Fibroblast of skin of right quadriceps (primary cell): ENCODE data around the gene OR6S1.

Source experiments
- DNase-seq: peaks from one replicate; pipeline ENCODE4 v3.0.0-alpha.2; 2013

Gene OR6S1, protein sequence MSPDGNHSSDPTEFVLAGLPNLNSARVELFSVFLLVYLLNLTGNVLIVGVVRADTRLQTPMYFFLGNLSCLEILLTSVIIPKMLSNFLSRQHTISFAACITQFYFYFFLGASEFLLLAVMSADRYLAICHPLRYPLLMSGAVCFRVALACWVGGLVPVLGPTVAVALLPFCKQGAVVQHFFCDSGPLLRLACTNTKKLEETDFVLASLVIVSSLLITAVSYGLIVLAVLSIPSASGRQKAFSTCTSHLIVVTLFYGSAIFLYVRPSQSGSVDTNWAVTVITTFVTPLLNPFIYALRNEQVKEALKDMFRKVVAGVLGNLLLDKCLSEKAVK

DNA sequence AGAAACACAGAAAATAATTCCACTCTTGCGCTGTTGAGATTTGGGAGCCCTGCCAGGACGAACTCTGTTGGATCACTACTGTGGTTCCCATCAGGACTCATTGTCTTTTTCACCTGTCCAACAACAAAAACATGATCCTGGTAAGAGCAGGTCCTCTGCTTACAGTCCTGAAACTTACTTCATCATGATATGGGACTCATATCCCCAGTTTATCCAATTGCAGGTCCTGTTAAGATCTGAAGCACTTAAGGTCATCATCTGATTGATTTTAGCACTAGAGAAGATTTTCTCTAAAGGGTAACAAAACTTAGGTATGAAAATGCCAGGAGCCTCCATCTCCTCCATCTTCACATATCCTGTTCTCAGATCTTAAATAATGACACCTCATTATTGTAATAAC is at the start of gene OR6S1:
TSS of gene OR6S1 (minus strand) at position 101 of the 400 bp plus-strand sequence. CDS start at position 101, 0 bp downstream.
- DNase-seq: no peak

DNA sequence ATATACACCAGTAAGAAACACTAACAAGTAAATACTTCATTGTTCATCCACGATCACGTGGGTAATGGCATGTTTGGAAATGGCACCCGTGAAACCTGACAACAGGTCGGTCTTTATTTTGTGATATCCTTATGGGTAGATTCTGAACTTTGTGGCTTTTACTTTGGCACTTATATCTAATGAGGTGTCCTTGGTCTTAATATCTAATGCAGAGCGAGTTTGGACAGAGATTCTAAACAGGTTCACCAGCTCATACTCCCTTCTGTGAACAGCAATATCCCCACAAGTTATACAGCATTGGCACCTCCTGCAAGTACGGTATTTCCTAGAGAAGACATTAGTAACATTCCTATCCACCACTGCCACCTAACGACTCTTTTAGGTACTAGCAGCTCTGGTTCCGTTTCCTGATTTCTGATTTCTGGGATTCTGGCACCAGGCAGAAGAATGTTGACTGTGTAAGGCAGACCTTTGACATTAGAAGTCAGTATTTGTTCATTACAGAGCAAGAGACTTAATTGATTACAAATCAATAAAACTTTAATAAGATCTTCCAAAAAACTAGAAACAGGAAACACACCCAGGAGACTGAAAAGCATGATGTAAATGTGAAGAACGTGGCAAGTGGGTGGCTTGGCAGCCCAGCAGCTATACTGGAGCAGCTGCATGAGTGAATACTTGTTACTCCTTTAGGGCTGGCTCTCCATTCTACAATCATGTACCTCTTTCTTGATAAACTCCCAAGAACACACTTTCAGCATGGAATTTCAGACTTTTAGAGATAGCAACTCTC is 49.6 kb upstream of the OR6S1 start:
- peak; percentile 59 for DNase-seq

DNA sequence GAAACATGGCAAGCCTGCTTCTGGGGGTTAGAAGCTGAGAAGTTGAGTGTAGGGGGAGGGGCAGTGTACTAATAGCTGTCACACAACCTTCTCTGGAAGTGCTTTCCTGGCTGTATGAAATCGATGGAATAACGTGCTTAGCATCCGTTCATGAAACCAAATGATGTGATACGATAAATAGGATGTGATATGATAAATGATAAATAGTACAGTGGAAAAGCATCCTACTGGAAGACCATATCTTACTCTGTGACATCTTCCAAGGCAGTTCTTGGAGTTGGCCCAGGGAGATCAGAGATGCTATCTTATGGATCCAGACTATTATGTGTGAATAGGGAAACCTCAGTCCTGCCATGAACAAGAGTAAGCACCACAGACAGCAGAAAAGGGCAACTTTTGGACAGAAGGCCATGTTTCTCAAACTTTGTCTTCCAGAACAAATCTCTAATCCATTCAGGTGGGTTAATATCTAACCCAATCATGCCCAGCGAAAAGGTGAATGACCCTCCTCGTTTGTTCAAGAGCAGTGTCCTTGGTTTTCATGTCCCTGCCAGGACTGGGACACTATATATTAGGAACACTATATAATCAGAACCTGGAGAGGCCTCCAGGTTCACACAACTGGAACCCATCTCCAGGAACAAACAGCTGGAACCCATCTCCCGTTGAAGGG is 46.8 kb upstream of the OR6S1 start, which contains the start of gene ANG:
TSS of gene ANG (plus strand) at position 598 of the 673 bp plus-strand sequence. CDS start 4,801 bp downstream, outside the sequence.
- no peak for DNase-seq

DNA sequence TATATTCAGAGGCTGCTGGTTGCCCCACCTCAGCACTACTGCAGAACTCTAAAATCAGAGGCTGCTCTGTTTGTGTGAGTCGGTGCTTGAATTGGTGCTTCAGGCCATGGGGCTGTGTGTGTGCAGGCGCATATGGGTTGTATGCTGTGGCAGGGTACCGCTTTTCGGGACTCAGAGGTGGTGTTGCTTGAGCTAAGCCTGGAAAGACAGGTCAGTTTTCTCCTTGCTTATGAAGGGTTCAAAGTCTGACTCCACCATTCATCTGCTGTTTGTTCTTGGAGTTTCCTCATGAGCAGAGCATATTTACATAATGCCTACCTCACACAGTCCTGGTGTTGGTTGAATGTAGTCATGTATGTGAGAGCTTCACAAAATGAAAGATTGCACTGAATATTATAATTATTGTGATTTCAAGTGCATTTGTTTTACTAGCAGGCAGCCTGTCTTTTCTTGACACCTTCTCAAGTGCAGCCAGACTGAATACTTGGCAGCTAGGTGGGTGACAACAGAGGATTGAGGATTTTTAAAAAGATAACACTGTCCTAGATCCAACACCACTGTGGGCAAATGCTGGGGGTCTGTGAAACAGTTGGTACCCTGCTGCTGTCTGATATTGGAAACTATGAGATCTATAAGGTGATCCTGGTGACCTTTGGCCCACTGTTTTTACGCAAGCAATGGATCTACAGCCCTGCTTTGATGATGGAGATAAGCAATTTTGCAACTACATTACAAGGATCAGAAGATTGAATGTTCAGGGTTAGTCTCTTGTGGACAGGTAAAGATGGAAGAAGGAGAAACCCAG is 46.1 kb upstream of the OR6S1 start:
- no peak for DNase-seq

DNA sequence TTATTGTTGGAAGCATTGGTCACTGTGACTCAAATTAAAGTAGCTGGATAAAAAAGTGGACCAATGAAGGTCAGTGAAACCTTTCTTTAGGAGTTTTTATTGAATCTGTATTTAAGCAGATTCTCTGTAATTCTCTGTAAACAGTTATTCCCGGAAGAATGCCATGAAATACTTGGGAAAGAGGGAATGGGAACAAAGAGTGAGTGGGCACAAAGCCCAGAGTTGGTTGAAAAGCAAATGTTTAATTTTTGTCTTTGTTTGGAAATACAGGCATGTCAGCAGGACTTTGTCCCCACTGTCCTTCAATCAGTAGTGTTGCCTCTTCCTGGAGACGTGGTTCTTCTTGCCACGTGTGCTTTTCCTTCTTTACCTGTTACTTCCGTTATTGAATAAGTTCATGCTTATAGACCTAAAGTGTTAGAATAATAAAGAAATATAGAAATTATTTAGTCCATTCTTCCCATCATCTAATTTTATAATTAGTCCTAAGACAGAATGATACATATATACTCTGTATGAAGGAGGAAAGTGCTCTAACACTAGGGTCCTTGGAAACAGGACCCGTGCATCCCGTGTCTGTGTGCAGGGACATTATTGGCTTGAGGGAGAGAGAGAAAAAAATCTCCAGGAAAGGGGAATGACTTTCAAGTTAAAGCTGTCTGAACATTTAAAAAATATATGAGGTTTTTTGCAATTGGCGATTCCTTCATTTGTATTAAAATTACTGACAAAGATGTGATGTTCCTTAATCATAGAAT is 45.1 kb upstream of the OR6S1 start:
- no peak for DNase-seq

DNA sequence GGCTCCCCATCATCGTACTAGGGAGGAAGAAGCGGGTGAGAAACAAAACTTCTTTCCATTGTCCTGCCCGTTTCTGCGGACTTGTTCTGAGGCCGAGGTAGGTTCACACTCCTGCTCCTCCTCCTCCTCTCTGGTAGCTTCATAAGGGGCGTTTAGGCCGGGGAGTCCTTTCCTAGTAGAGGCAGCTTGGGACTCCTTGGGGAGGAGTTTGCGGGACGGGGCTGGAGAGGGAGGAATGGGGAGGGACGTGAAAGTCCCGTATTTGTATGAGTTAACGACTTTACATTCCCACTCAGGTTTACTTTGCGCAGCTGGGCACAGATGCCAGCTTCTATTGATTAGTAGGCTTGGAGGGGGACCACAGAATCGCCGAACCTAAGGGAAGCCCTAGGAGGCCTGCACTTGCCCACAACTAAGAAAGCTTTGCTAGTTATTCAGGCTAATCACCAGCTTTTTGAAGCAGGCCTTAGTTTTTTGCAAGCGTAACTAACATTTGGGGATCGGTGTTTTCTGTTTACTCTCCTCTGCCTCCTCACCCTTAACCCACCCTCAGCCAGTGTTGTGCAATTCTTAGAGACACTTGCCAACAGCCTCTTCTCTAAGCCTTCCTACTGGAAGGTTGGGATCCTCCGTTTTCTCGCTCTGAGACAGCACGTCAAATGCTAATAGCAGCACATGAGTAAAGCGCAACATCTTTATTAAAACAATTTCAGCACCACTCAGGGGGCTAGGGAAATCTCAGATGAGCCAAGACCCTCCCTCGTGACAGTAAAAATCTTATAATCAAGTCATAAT is 43.4 kb upstream of the OR6S1 start:
- DNase-seq: peak; percentile 58

DNA sequence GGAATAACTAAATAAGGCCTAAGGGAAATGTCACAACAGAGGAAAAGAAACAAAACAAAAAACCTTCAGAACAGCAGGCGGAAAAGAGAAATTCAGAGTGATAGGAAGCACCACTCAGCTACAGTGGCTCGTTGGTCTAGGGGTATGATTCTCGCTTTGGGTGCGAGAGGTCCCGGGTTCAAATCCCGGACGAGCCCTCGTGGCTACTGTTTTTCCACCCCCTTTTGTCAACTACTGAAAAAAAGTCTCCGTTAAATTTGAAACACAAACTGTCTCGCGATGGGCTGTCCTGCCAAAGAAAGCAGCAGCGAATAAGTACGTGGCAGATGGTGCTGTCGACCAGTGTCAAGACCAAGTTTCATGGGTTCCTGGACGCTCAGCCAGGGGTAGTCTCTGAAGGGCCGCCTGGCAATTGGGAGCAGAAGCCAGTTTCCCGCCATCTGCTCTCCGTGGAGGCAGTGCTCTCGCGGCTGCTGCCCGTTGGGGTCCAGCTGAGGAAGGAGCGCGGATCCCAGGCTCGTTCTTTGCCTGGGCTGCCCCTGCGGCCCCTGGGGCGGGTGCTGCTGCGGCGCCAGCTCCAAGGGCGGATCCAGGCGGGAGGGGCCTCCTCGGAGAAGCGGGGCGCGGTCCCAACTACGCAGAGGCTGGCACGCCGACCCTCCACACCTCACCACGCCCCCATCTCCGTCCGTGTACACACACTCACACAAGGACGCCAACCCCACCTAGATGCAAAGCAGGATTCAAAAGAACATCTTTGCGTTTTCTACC is 42.6 kb upstream of the OR6S1 start, which contains the start of gene RNASE4:
TSS of gene RNASE4 (plus strand) at position 670 of the 771 bp plus-strand sequence. CDS start 14,812 bp downstream, outside the sequence.
- peak; percentile 93 for DNase-seq

DNA sequence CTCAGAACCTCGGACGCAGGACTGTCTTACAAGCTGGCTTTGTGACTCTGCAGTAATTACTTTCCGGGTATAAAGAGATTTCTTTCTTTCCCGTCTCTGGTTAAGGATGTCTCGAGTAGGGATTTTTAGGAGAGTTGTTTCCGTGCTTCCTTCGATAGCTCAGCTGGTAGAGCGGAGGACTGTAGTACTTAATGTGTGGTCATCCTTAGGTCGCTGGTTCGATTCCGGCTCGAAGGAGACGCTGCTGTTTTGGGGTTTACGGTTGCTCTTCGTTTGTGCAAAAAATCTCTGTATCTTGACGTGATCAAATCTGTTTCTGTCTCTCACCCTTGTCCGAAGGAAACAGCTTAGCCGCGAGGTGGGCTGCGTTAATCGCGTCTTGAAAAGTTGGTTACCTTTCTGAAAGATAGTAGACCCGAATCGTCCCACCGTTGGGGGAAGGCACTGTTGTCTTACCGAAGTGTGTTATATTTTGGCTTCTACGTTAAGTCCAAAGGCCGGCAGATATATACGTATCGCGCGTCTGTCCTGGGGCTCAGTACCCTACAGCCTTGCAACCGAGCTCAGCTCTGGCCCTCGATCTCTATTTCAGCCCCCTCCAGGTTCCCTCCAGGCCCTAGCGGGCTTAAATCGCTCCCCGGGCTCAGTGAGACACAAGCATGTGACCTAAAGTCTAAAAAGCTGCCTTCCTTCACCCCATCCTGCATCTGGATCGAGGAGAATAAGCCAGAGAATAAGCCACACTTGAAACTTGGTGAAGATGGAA is 41.8 kb upstream of the OR6S1 start:
- peak; percentile 94 for DNase-seq

DNA sequence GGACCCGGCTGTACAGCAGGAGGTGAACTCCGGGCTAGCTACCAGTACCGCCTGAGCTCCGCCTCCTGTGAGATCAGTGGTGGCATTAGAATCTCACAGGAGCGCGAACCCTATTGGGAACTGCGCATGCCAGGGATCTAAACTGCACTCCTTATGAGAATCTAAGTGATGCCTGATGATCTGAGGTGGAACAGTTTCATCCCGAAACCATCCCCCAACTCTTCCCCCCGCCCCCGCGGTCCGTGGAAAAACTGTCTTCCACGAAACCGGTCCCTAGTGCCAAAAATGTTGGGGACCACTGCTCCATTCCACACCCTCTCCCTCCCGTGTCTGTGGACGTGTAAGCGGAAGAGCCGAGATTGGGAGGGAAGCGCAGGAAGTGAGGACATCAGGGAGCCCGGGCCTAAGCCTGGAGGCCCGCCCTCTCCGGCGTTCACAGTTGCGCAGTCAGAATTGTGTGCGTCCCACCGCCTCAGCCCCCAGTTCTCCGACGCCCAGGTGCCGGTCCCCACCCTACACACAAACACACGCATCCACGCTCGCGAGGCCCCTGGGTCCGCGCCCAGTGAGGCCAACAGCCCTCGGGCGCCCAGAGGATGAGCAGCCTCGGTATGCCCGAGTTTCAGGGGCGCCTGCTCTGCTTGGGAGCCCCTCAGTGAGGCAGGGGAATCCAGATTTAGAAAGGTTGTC is 41.1 kb upstream of the OR6S1 start:
- peak; percentile 93 for DNase-seq

DNA sequence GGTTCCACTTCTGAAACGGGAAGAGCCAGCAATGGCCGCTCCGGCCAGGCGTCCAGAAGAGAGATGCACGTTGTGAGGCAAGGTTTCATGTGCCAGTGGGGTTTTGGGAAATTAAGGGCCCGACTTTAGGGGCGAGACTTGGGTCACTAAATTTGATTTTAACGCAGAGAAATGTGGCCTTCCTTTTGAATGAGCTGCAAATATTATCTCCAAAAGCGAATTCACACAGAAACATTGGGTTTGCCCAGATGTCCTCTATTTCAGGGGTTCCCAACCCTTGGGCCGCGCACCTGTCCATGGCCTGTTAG is 40.6 kb upstream of the OR6S1 start:
- DNase-seq: no peak

DNA sequence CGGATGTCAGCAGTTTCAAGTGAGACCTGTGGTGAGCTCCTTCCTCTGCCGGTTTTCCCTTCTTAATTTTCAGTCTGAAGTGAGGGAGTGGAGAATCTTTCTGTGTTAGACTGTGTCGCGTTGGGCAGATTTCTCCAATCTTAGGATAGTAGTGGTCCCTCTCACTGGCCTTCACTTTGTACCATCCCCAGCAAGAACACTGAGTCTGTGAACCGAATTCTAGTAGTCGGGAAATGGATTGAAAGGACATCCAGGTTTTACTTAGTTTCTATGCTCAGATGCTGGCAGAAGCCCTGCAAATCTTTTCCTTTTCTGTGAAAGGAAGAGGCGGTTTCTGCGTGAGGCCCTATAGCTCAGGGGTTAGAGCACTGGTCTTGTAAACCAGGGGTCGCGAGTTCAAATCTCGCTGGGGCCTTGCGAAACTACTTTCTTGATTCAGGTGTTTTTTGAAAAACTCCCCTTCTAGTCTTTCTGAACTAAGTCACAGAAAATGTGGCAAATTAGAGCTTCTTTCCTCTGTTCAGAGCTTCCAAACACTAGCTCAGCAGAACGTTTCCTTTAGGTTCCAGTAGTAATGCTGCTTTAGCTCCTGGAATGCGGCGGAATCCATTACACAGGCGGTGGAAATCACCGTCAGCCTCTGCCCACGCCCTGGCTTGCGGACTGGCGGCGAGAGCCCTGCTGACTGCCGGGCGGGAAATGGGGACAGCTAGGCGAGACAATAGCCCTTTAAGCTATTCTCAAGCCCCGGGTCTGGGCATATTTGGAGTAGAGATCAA is 40.0 kb upstream of the OR6S1 start:
- peak; percentile 92 for DNase-seq

DNA sequence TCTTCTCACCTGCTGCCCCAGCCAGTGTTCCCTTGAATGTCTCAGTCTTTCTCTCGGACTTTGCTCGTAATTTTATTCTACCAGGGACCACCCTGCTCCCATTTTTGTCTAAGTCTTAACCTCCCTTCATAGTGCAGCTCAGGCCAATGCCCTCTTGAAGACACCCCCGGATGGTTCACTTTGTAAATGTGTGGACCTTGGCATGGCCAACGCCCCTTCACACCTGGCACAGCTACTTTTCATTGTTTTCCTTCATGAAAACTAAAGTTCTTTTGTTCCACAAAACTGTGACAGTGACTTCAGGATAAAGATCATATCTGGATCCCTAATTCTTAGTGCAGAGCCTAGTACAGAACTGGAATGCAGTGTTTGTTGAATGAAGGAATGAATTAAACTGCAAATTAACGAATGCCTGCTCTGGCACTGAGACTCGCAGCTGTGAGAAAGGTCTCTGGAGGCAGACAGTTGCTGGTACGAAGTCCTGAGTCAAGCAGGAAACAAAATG is 39.4 kb upstream of the OR6S1 start:
- no peak for DNase-seq

DNA sequence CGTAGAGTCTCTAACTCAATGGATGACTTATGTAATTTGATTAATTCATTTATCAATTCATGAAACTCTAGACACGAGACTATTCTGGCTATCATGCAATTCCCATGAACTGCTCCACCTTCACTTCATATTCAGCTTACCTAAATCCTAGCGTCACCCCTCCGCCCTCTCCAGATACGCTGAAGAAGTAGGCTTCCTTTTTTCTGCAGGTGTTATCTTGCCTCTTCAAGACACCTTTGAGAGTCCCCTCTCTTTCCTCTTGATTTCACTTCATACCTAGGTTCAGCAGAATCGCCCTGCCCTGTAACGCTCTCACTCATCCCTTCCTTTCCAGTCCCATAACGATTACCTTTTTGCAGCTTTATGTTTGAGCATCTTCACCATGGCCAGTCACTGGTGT is 38.9 kb upstream of the OR6S1 start:
- DNase-seq: no peak

DNA sequence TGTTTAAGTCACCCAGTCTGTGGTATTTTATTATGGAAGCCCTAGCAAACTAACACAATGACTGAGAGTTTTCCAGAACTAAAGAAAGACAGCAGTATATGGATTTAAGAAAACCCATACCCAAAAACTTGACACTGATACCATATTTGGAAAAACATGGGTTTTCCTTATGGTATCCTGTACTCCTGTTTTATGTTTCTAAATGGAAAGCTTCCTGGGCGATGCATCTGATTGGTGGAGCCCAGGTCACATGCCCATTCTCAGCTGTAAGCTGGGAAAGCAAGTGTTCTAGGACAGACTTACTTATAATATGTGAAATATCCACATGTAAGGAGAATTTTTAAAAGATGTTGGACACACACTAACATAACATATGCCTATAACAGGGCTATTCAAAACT is 38.4 kb upstream of the OR6S1 start:
- DNase-seq: peak; percentile 45

DNA sequence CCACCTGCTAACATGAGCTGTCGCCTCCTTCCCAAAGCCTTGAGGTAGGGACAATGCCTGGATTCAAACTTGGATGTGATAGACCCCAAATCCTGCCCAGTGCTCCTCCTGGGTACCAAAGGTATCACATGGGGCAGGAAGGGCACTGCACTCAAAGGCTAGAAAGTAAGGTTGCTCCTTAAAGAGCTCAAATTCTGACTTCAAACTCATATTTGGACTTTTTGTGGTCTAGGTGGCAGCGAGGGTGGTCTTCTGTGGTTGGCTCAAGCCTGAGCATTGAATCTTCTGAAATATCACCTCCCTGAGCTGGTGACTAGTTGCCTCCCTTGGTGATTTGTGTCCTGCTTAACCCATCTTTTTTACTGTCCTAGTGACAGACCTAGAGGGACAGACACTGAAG is 34.6 kb upstream of the OR6S1 start:
- no peak for DNase-seq

DNA sequence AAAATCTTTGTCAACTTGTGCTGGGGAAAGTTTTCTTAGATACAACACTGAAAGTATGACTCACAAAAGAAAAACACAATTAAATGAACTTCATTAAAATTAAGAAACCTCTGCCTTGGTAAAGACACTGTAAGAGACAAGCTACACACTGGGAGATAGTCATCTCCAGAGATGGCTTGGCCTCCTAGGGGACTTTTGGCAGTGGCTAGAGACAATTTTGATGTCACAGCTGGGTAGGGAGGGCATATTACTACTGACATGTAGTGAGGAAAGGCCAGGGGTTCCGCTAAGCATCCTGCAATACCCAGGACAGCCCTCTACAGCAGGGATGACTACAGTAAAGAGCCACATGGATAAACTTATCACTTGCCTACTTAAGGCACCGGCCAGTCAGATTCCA is 34.2 kb upstream of the OR6S1 start:
- DNase-seq: no peak

DNA sequence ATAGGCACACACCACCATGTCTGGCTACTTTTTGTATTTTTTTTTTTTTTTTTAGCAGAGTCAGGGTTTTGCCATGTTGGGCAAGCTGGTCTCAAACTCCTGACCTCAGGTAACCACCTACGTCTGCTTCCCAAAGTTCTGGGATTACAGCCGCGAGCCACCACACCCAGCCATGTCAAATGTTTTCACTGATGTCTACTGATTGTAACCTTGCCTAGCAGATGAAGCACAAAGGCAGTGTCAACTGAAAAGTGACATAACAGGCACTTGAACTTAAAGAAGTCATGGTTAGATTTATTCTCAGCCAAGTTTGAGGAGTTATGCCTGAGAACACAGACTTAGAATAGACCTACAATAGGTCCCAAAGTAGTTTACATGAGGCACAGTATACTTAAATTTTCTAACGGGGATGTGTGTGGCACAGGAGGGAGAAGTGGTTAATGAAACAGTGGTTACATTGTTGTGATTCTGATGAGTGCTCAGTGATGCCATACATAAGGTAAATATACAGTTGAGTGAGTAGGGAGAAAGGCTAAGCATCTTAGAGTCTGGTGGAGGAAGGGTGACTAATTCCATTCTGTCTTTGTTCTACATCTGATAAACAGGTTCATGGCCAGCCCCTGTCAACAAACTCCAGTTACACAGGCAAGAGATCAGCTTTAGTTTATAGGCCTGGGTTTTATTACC is 30.2 kb upstream of the OR6S1 start:
- DNase-seq: no peak
